Endothelial cell (in vitro differentiated cells): ENCODE measurements around the gene CKAP4. TPM values are rescaled to one million over a fixed set of nuclear protein-coding genes. Genes with fewer than 3 reads are reported as not detected.

Experiments used
- DNase-seq: peaks from one replicate; pipeline ENCODE4 v3.0.0; 2021; ENCODE audit warnings: low spot score
- H3K27ac Mint-ChIP-seq: one replicate; pipeline ENCODE4 v1.8.0; 2021; ENCODE audit warnings: mixed read lengths, inconsistent platforms; ENCODE audit not compliant: unreplicated experiment
- H3K27me3 Mint-ChIP-seq: one replicate; pipeline ENCODE4 v1.8.0; 2021; ENCODE audit warnings: mild to moderate bottlenecking, moderate library complexity, mixed read lengths, inconsistent platforms; ENCODE audit not compliant: unreplicated experiment
- H3K36me3 Mint-ChIP-seq: one replicate; pipeline ENCODE4 v1.8.0; 2021; ENCODE audit warnings: mild to moderate bottlenecking, low read depth, mixed read lengths, inconsistent platforms; ENCODE audit not compliant: unreplicated experiment
- H3K4me1 Mint-ChIP-seq: one replicate; pipeline ENCODE4 v1.8.0; 2021; ENCODE audit warnings: mild to moderate bottlenecking, mixed read lengths, inconsistent platforms; ENCODE audit not compliant: unreplicated experiment
- H3K4me3 Mint-ChIP-seq: one replicate; pipeline ENCODE4 v1.8.0; 2021; ENCODE audit warnings: mild to moderate bottlenecking, mixed read lengths, inconsistent platforms; ENCODE audit not compliant: unreplicated experiment
- H3K9me3 Mint-ChIP-seq: one replicate; pipeline ENCODE4 v1.8.0; 2021; ENCODE audit warnings: mixed read lengths, inconsistent platforms; ENCODE audit not compliant: unreplicated experiment
- CTCF ChIP-seq: fragments of 200-600 bp; sonication (generic); IDR thresholded peaks from one replicate; pipeline ENCODE4 v1.5.0; 2021; ENCODE audit warnings: antibody characterized with exemption; ENCODE audit not compliant: unreplicated experiment
- total RNA-seq: library from RNA; stranded (reverse); fragmentation: NEBNext Ultra II Directional; extraction: Animal tissue kit (Norgen Biotek cat#: 25700); gene quantifications from one replicate; pipeline ENCODE4 v1.2.1, GENCODE V29; 2021; ENCODE audit not compliant: unreplicated experiment

Gene CKAP4
- total RNA-seq, 1 donor from 2014 or later, result 76.7 TPM

- Mint-ChIP-seq H3K4me3 (no peak overlapping the region), H3K27me3 (peaks cover 12% of the 10 kb centered on the region), H3K27ac (no peak overlapping the region), H3K4me1 (no peaks in the 10 kb centered on the region), H3K9me3 (no peaks in the 10 kb centered on the region), H3K36me3 (no peaks in the 10 kb centered on the region)
- TF ChIP-seq CTCF, result no peak
- DNase-seq, result no peak
These were observed 34.2 kb downstream of the CKAP4 start for GRCh38 chr12:106213662-106214061.

- no peaks in the 10 kb centered on the region for H3K9me3 Mint-ChIP-seq
- no peak overlapping the region for H3K27ac Mint-ChIP-seq
- H3K4me3 Mint-ChIP-seq, result no peak overlapping the region
- no peaks in the 10 kb centered on the region for H3K36me3 Mint-ChIP-seq
- TF ChIP-seq CTCF, result no peak
- no peaks in the 10 kb centered on the region for H3K4me1 Mint-ChIP-seq
- no peak for DNase-seq
- H3K27me3 Mint-ChIP-seq, result peaks cover 13% of the 10 kb centered on the region
These were observed 35.8 kb downstream of the CKAP4 start for GRCh38 chr12:106211973-106212372.

DNA sequence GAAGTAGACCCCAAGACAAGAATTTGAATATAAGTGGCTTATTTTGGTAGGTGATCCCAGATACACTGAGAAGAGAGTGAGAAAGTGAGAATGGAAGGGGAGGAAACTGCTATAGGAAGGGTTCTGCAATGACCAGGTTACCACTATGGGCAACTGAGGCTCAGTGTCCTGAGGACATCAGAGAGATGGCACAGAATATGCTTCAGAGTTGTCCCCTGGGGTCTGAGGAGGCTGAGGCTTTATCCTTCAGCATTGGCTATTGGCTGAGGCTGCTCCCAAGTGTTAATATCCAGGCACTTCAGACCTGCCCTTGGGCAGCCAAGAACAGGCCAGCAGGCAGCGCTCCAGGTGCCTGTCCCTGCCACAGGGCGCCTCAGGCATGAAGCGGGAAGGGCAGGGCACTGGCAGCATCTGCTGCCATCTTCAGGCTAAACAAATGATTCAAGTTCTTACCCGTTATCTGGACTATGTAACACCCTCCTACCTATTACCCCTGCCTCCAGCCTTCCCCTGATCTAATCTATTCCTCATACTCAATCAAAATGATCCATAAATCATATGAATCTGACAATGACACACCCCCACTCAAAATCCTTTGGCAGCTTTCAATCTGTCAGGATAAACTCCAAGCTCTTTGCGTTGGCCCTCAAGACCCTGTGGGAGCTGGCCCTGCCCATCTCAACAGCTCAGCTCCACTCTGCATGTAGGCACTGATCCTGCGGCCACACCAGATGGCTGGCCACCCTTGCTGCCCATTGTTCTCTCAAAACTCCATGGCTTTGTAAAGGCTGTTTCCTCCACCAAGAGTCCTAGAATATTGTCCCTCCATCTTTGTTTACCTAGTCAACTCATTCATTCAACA is 42.4 kb downstream of the CKAP4 start:
- Mint-ChIP-seq H3K27ac (no peak overlapping the region), H3K27me3 (peaks cover 9% of the 10 kb centered on the region), H3K9me3 (no peaks in the 10 kb centered on the region)

DNA sequence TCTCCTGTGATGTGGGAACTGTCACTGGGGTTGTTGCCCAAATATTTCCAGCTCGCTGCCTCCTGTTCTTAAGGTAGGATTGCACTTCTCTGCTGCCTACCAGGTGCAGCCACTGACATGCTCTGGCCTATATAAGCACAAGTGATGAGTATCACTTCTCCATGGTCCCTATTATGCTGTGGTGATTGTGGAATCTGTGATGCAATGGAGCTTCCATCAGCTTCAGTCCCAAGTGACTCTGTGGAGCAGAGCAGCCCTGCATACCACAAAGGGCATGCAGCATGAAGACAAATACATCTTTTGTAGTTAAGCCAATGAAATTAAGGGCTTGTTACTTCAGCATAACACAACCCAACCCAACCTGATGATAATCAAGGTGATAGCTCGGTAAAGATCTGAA is 43.5 kb downstream of the CKAP4 start:
- no peak overlapping the region for H3K27ac Mint-ChIP-seq
- TF ChIP-seq CTCF, result no peak
- no peaks in the 10 kb centered on the region for H3K4me1 Mint-ChIP-seq
- no peak for DNase-seq
- H3K4me3 Mint-ChIP-seq, result no peak overlapping the region
- H3K36me3 Mint-ChIP-seq, result no peaks in the 10 kb centered on the region
- H3K27me3 Mint-ChIP-seq, result peaks cover 6% of the 10 kb centered on the region
- H3K9me3 Mint-ChIP-seq, result no peaks in the 10 kb centered on the region

More for the DNA sequence above, 42.4 kb downstream of the CKAP4 start:
- Mint-ChIP-seq H3K36me3 (no peaks in the 10 kb centered on the region), H3K4me1 (no peaks in the 10 kb centered on the region), H3K4me3 (no peak overlapping the region)
- DNase-seq, result no peak
- no peak for TF ChIP-seq CTCF

DNA sequence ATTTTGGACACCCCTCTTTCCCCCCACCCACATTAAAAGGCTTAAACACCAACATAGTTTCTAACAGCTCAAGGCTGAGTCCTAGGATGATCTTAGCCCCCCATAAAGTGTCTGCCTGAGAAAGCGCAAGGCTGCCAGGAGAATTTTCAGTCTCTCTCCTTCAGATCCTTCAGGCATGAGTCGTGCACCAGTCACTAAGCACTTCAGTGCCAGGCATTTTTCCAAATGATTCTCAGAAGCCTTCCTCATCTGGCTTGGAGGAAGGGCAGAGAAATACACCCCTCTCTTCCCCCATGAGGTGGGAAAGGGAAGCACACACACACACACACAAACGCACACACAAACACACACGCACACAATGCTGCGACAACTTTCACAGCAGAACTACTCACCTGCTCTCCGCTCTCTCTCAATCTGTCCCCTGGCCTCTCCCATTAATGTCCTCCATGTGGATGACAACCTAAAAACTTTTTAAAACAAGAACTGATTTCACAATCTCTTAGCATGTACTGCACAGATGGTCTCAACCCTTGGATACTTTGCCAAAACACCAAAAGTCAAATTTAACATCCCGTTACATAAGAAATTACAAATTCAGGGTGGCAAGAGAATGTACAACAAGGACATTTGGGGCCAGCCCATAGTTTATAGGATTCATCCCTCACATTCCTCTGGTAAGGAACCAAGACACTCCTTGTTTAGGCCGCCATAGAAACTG is 49.8 kb downstream of the CKAP4 start:
- no peaks in the 10 kb centered on the region for H3K9me3 Mint-ChIP-seq
- DNase-seq, result no peak
- no peak overlapping the region for H3K4me3 Mint-ChIP-seq
- peaks cover 5% of the 10 kb centered on the region for H3K27me3 Mint-ChIP-seq
- no peaks in the 10 kb centered on the region for H3K36me3 Mint-ChIP-seq
- TF ChIP-seq CTCF, result no peak
- H3K27ac Mint-ChIP-seq, result no peak overlapping the region
- no peaks in the 10 kb centered on the region for H3K4me1 Mint-ChIP-seq
